Heart left ventricle (tissue), 16 donors: ENCODE data around the gene FLII. TPM values are rescaled to one million over a fixed set of nuclear protein-coding genes. Genes with fewer than 3 reads are reported as not detected.

Experiments used
- ATAC-seq, 4 donors: fragments of 200-7000 bp; cut with Tn5 transposase; one replicate each; pipeline ENCODE4 v1.9.1; 2020 to 2022; ENCODE audit warnings: moderate library complexity in 4 of 4, mild to moderate bottlenecking in 3 of 4, moderate number of reproducible peaks in 1 of 4
- DNase-seq, 5 donors: peaks; one replicate each; pipeline ENCODE4 v3.0.0-alpha.2; 2020
- H3K27ac ChIP-seq, 12 donors: fragments of 200-600 bp; sonication (generic) in 4 of 12; one replicate each; pipeline versions ENCODE4 v1.5.0 to v1.8.0; 2016 to 2022; ENCODE audit warnings: mild to moderate bottlenecking in 2 of 12
- H3K27me3 ChIP-seq, 9 donors: fragments of 200-600 bp; sonication (generic) in 2 of 9; one replicate each; pipeline versions ENCODE4 v1.5.1 to v1.8.0; 2016 to 2022; ENCODE audit warnings: mild to moderate bottlenecking in 3 of 9
- H3K36me3 ChIP-seq, 9 donors: fragments of 200-600 bp; sonication (generic) in 2 of 9; one replicate each; pipeline versions ENCODE4 v1.5.0 to v1.8.0; 2018 to 2022; ENCODE audit warnings: mild to moderate bottlenecking in 2 of 9
- H3K4me1 ChIP-seq, 12 donors: fragments of 200-600 bp; sonication (generic) in 4 of 12; one replicate each; pipeline versions ENCODE4 v1.5.0 to v1.8.0; 2016 to 2022; ENCODE audit warnings: mild to moderate bottlenecking in 3 of 12
- H3K4me3 ChIP-seq, 12 donors: fragments of 200-600 bp; sonication (generic) in 4 of 12; one replicate each; pipeline versions ENCODE4 v1.5.0 to v1.8.0; 2017 to 2022; ENCODE audit warnings: mild to moderate bottlenecking in 9 of 12, moderate library complexity in 4 of 12
- H3K9me3 ChIP-seq, 12 donors: fragments of 200-600 bp; sonication (generic) in 4 of 12; one replicate each; pipeline versions ENCODE4 v1.5.0 to v1.8.0; 2016 to 2022; ENCODE audit warnings: mild to moderate bottlenecking in 1 of 12
- POLR2A ChIP-seq, 2 donors: fragments of 450-650 bp; IDR thresholded peaks; one replicate each; pipeline ENCODE4 v1.6.1; 2017; ENCODE audit warnings: antibody characterized with exemption in 2 of 2, mild to moderate bottlenecking in 2 of 2, moderate library complexity in 2 of 2
- WGBS, 4 donors: extraction: QIAGEN DNeasy Blood & Tissue Kit in 2 of 4; methylation state at CpG; one replicate each; pipeline versions ENCODE4 v1.1.5 to v1.1.7; 2013 to 2018; 5-methylcytosine and 5-hydroxymethylcytosine counted together
- intact Hi-C, 10 donors: fragments of 100-400 bp; cut with DNase I; formaldehyde crosslinking; loops; one replicate each; pipeline versions ENCODE4 v1.11.1 to v1.14.2; 2022
- polyA plus RNA-seq, 2 donors: library from polyadenylated mRNA; stranded (reverse); fragments of 200-250 nt; gene quantifications; one replicate each; pipeline ENCODE4 v1.2.3, GENCODE V29; 2013
- total RNA-seq, 9 donors: library from RNA; depleted of rRNA in 2 of 9; stranded (reverse); fragments of >200 nt in 2 of 9; fragmentation: NEBNext Ultra II Directional in 3 of 9; extraction: Animal tissue kit (Norgen Biotek cat#: 25700) in 3 of 9; gene quantifications; one replicate each; pipeline versions ENCODE4 v1.1.0 to v1.2.4, GENCODE V29; 2016 to 2023
- TF ChIP-seq, protein P1 (sequence below), 12 donors: fragments of 200-600 bp; sonication (generic) in 4 of 12; IDR thresholded peaks; one replicate each; pipeline versions ENCODE4 v1.5.0 to v1.8.0; 2018 to 2022; ENCODE audit warnings: antibody characterized with exemption in 12 of 12, mild to moderate bottlenecking in 5 of 12
- donor health status: ischemic (EF 13 %, LVEDD 7.1; RV severe dilation, severe dysfunction).
- donor health status: healthy with polysubstance abuse.
- donor health status: DM: no; HTN: yes; CAD: no.
- donor health status: DM: no; HTN: no; CAD: no.
- donor health status: ischemic (EF 25% LVEDD 6.9; RV normal size, moderate dysfunction).
- donor health status: ischemic (EF 25% LVEDD 5.7; RV mildly dilated, moderate dysfunction).
- donor health status: healthy.
- donor health status: DM: yes; HTN: yes; CAD: no.
- donor health status: ischemic (EF 35%, LVEDD 5.7; RV mildly dilated, moderate dysfunction).
- donor health status: nonischemic (EF 11% LVEDD 7.7; RV severe dilation, severe dysfunction).
- donor health status: DM: yes; HTN: yes; CAD: no.
- donor health status: PGD.
- donor health status: ischemic (EF 29% LVEDD 5.4; RV normal size, mild dysfunction).
- donor health status: nonischemic (EF 23%, LVEDD 6.1; RV moderate dilation, normal function).

Gene FLII
- total and polyA plus RNA-seq, 11 donors = 218 to 535 (median 321) TPM

GRCh38 chr17:18208092-18208491, 50.4 kb downstream of the FLII start:
- 86 to 88% (median 87%) methylated on average over 19 of the region's 19 CpGs for WGBS, 4 donors
- intact Hi-C loops = no loop called here
- no peak for ATAC-seq
- H3K27me3 ChIP-seq = no peaks in the 10 kb centered on the region
- peaks cover 0 to 83% (median 75%) of the 10 kb centered on the region in 9 donors for H3K36me3 ChIP-seq
- H3K9me3 ChIP-seq = no peaks in the 10 kb centered on the region
- TF ChIP-seq POLR2A (IDR thresholded peaks at IDR 0.05) = no peak
- TF ChIP-seq, protein P1, sequence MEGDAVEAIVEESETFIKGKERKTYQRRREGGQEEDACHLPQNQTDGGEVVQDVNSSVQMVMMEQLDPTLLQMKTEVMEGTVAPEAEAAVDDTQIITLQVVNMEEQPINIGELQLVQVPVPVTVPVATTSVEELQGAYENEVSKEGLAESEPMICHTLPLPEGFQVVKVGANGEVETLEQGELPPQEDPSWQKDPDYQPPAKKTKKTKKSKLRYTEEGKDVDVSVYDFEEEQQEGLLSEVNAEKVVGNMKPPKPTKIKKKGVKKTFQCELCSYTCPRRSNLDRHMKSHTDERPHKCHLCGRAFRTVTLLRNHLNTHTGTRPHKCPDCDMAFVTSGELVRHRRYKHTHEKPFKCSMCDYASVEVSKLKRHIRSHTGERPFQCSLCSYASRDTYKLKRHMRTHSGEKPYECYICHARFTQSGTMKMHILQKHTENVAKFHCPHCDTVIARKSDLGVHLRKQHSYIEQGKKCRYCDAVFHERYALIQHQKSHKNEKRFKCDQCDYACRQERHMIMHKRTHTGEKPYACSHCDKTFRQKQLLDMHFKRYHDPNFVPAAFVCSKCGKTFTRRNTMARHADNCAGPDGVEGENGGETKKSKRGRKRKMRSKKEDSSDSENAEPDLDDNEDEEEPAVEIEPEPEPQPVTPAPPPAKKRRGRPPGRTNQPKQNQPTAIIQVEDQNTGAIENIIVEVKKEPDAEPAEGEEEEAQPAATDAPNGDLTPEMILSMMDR (IDR thresholded peaks at IDR 0.05) = no peak
- no peak overlapping the region for H3K27ac ChIP-seq
- DNase-seq = no peak
- H3K4me3 ChIP-seq = no peak overlapping the region
- peaks cover 0 to 27% (median 8%) of the 10 kb centered on the region in 12 donors for H3K4me1 ChIP-seq

DNA sequence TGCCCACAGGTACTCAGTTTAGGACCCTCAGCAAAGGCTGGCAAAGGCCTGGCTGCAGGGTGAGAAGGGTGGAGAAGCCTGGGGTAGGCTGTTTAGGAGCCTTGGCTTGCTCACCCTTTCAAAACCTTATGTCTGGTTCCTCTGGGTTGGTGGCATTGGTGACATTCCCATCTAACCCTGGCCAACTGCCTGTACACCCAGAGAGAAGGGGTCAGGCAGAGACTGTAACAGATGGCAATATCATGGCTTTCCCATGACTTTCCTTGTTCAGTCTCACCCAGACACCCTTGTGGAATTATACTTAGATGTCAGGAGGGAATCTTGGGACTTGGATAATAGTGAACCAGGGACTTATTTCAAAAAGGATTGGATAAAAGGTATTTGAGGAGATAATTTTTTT, 51.6 kb downstream of the FLII start:
- Histone ChIP-seq H3K27ac (no peak overlapping the region), H3K36me3 (peaks cover 0 to 92% (median 75%) of the 10 kb centered on the region in 9 donors), H3K4me1 (peaks cover 0 to 38% (median 9%) of the 10 kb centered on the region in 12 donors), H3K9me3 (no peaks in the 10 kb centered on the region), H3K27me3 (no peaks in the 10 kb centered on the region), H3K4me3 (no peak overlapping the region)
- intact Hi-C loops = no loop called here
- no peak for TF ChIP-seq POLR2A (IDR thresholded peaks at IDR 0.05)
- TF ChIP-seq, protein P1 (IDR thresholded peaks at IDR 0.05) = no peak
- ATAC-seq = no peak
- no peak for DNase-seq

- H3K4me3 ChIP-seq = no peak overlapping the region
- peaks cover 0 to 92% (median 75%) of the 10 kb centered on the region in 9 donors for H3K36me3 ChIP-seq
- intact Hi-C loops = no loop called here
- peak in 1 of 4 donors; percentile 25 for ATAC-seq
- H3K4me1 ChIP-seq = peaks cover 0 to 48% (median 17%) of the 10 kb centered on the region in 12 donors
- no peaks in the 10 kb centered on the region for H3K9me3 ChIP-seq
- no peak overlapping the region for H3K27ac ChIP-seq
- DNase-seq = no peak
- no peak for TF ChIP-seq POLR2A (IDR thresholded peaks at IDR 0.05)
- TF ChIP-seq, protein P1 (IDR thresholded peaks at IDR 0.05) = no peak
- H3K27me3 ChIP-seq = no peaks in the 10 kb centered on the region
- WGBS, 4 donors = 66 to 83% (median 75%) methylated on average over 2 of the region's 2 CpGs
Measured at GRCh38 chr17:18205861-18206260, 52.7 kb downstream of the FLII start.

- H3K27me3 ChIP-seq = no peaks in the 10 kb centered on the region
- no peak for DNase-seq
- intact Hi-C loops = loop anchor here in 1 of 10 donors (5.0 kb wide), 1 partner anchor 56 kb away; no protein-coding TSS in a partner anchor
- H3K27ac ChIP-seq = no peak overlapping the region
- H3K36me3 ChIP-seq = peaks cover 0 to 91% (median 65%) of the 10 kb centered on the region in 9 donors
- WGBS, 4 donors = 50 to 74% (median 64%) methylated on average over 7 of the region's 7 CpGs
- H3K4me3 ChIP-seq = no peak overlapping the region
- H3K4me1 ChIP-seq = peaks cover 0 to 74% (median 36%) of the 10 kb centered on the region in 12 donors
- no peaks in the 10 kb centered on the region for H3K9me3 ChIP-seq
- no peak for TF ChIP-seq POLR2A (IDR thresholded peaks at IDR 0.05)
- TF ChIP-seq, protein P1 (IDR thresholded peaks at IDR 0.05) = no peak
- peak in 2 of 4 donors; percentile 8 to 23 for ATAC-seq
Measured at GRCh38 chr17:18203308-18203707, 55.2 kb downstream of the FLII start.
